ENCODE results near the gene SNX10. TPM values are rescaled to one million over a fixed set of nuclear protein-coding genes. Genes with fewer than 3 reads are reported as not detected.

SNX10 gene
- total RNA-seq, 2 experiments from 2014 or later: 4.6 to 5.8 TPM

DNA sequence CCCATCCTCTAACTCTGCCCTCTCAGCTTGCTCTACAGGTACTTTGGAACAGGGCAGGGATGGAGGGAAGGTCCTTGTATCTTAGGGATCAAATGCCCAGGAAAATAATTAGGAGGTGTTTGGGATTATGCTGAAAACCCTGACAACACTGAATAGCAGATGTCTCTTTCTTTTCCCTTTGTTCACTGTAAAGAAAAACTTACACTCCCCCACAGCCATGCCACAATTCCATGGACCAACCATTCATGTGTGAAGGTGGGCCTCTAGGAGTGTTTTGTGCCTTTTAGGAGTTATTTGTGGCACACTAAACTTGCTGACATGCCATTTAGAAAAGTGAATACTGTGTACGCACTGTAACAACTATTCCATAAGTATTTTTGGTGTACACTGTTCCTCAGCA, 108.1 kb downstream of the SNX10 start:
- no peak overlapping the region for H3K27ac Mint-ChIP-seq
- ATAC-seq (ENCODE audit: poor library complexity) (no peak), DNase-seq (no peak)
- no peaks in the 10 kb centered on the region for H3K36me3 Mint-ChIP-seq (ENCODE audit: low read depth)
- POLR2A ChIA-PET: no interaction called here
- no peaks in the 10 kb centered on the region for H3K36me3 ChIP-seq (ENCODE audit: insufficient read depth, low read length)
- peaks cover 11% of the 10 kb centered on the region for H3K4me1 Mint-ChIP-seq (ENCODE audit: low read depth)
- no peak overlapping the region for H3K27ac ChIP-seq (ENCODE audit: low read depth in 1 of 2, low read length in 2 of 2)
- CTCF ChIA-PET: no interaction called here
- TF ChIP-seq, protein P1, sequence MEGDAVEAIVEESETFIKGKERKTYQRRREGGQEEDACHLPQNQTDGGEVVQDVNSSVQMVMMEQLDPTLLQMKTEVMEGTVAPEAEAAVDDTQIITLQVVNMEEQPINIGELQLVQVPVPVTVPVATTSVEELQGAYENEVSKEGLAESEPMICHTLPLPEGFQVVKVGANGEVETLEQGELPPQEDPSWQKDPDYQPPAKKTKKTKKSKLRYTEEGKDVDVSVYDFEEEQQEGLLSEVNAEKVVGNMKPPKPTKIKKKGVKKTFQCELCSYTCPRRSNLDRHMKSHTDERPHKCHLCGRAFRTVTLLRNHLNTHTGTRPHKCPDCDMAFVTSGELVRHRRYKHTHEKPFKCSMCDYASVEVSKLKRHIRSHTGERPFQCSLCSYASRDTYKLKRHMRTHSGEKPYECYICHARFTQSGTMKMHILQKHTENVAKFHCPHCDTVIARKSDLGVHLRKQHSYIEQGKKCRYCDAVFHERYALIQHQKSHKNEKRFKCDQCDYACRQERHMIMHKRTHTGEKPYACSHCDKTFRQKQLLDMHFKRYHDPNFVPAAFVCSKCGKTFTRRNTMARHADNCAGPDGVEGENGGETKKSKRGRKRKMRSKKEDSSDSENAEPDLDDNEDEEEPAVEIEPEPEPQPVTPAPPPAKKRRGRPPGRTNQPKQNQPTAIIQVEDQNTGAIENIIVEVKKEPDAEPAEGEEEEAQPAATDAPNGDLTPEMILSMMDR (IDR thresholded peaks at IDR 0.05): no peak
- intact Hi-C loops (cut with DNase I, micrococcal nuclease): no loop called here
- H3K9me3 ChIP-seq (ENCODE audit: control insufficient read depth in 1 of 2, insufficient read depth in 1 of 2, low read length in 2 of 2): no peaks in the 10 kb centered on the region
- H3K4me1 ChIP-seq (ENCODE audit: insufficient read depth, low read length): peaks cover 14% of the 10 kb centered on the region
- peaks cover 26 to 29% of the 10 kb centered on the region in 2 experiments for H3K27me3 ChIP-seq (ENCODE audit: control insufficient read depth in 1 of 2, insufficient read depth in 2 of 2, low read length in 2 of 2)
- peak overlapping the region; percentile 68 for H3K4me3 Mint-ChIP-seq
- H3K9me3 Mint-ChIP-seq: no peaks in the 10 kb centered on the region
- H3K27me3 Mint-ChIP-seq: peaks cover 67% of the 10 kb centered on the region
- H3K4me3 ChIP-seq (ENCODE audit: low read length): no peak overlapping the region

DNA sequence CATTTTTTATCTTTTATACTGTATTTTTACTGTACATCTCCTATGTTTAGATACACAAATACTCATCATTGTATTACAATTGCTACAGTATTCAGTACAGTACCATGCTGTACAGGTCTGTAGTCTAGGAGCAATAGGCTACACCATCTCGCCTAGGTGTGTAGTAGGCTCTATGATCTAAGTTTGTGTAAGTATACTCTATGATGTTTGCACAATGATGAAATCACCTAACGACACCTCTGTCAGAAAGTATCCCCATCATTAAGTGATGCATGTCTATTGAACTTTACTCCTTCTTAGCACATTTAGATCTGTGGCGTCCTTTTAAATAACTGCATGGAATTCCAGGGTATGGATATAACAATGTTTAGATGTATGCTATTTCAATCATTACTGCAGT, 112.0 kb downstream of the SNX10 start:
- H3K27ac ChIP-seq (ENCODE audit: low read depth in 1 of 2, low read length in 2 of 2): no peak overlapping the region
- peaks cover 7% of the 10 kb centered on the region for H3K4me1 ChIP-seq (ENCODE audit: insufficient read depth, low read length)
- peaks cover 4% of the 10 kb centered on the region for H3K9me3 Mint-ChIP-seq
- ChIA-PET POLR2A (no interaction called here), CTCF (no interaction called here)
- H3K4me1 Mint-ChIP-seq (ENCODE audit: low read depth): peaks cover 6% of the 10 kb centered on the region
- no peak for ATAC-seq (ENCODE audit: poor library complexity)
- peaks cover 60% of the 10 kb centered on the region for H3K27me3 Mint-ChIP-seq
- H3K27ac Mint-ChIP-seq: no peak overlapping the region
- H3K36me3 Mint-ChIP-seq (ENCODE audit: low read depth): no peaks in the 10 kb centered on the region
- H3K4me3 ChIP-seq (ENCODE audit: low read length): no peak overlapping the region
- H3K27me3 ChIP-seq (ENCODE audit: control insufficient read depth in 1 of 2, insufficient read depth in 2 of 2, low read length in 2 of 2): peaks cover 15 to 16% of the 10 kb centered on the region in 2 experiments
- peaks cover 0 to 3% of the 10 kb centered on the region in 2 experiments for H3K9me3 ChIP-seq (ENCODE audit: control insufficient read depth in 1 of 2, insufficient read depth in 1 of 2, low read length in 2 of 2)
- TF ChIP-seq, protein P1 (IDR thresholded peaks at IDR 0.05): no peak
- no peak for DNase-seq
- H3K4me3 Mint-ChIP-seq: no peak overlapping the region
- no peaks in the 10 kb centered on the region for H3K36me3 ChIP-seq (ENCODE audit: insufficient read depth, low read length)
- intact Hi-C loops (cut with DNase I, micrococcal nuclease): no loop called here

DNA sequence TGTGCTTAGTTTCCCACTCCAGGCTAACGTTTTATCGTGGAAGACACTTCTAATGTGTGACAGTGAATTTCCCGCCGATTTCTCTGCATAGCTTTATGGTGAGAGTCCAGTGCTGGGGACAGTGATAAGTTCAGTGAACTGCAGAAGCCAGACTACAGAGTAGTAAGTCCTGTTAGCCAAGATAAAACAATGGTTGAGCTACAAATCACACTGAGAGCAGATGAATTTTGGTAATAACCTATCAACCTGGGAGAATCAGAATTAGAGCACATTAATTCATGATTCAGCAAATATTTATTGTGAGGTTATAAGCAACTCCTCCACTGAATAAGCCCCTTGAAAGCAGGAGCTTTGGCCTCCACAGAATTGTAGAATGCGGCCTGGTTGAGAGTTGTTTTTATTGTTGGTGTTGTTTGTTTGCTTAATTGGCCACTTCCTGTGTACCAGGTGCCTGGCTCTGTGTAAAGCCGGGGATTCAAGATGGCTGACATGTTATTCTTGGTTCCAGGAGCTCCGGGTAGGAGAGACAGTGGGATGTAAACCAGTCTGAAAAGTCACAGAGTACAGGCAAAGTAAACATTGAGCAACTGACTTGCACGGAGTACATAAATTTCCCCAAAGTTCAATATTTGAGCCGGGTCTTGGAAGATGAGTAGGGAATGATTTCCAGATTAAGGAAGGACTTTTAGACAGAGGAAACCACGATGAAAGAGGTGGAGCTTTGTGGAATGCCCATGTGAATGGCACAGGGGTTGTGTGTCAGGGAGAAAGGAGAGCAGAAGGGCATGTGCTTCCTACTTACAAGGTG, 112.7 kb downstream of the SNX10 start:
- intact Hi-C loops (cut with DNase I, micrococcal nuclease): no loop called here
- Mint-ChIP-seq H3K4me3 (no peak overlapping the region), H3K27ac (no peak overlapping the region), H3K27me3 (peaks cover 52% of the 10 kb centered on the region), H3K4me1 (ENCODE audit: low read depth) (no peaks in the 10 kb centered on the region), H3K9me3 (peaks cover 4% of the 10 kb centered on the region), H3K36me3 (ENCODE audit: low read depth) (no peaks in the 10 kb centered on the region)
- H3K27me3 ChIP-seq (ENCODE audit: control insufficient read depth in 1 of 2, insufficient read depth in 2 of 2, low read length in 2 of 2): peaks cover 8 to 10% of the 10 kb centered on the region in 2 experiments
- POLR2A ChIA-PET: no interaction called here
- H3K27ac ChIP-seq (ENCODE audit: low read depth in 1 of 2, low read length in 2 of 2): no peak overlapping the region
- TF ChIP-seq, protein P1 (IDR thresholded peaks at IDR 0.05): no peak
- H3K4me3 ChIP-seq (ENCODE audit: low read length): no peak overlapping the region
- H3K9me3 ChIP-seq (ENCODE audit: control insufficient read depth in 1 of 2, insufficient read depth in 1 of 2, low read length in 2 of 2): peaks cover 0 to 3% of the 10 kb centered on the region in 2 experiments
- H3K4me1 ChIP-seq (ENCODE audit: insufficient read depth, low read length): no peaks in the 10 kb centered on the region
- H3K36me3 ChIP-seq (ENCODE audit: insufficient read depth, low read length): no peaks in the 10 kb centered on the region
- ATAC-seq (ENCODE audit: poor library complexity): no peak
- DNase-seq: no peak
- CTCF ChIA-PET: no interaction called here
